H1 (cell line): ENCODE results near the gene VIPR1. TPM values are rescaled to one million over a fixed set of nuclear protein-coding genes. Genes with fewer than 3 reads are reported as not detected.

Source experiments
- CTCF ChIA-PET: fragments of 300-600 bp; sonication (Branson Sonifier 250); formaldehyde crosslinking; loops from one replicate; lab custom pipeline; 2021; ENCODE audit not compliant: partially characterized antibody; lab: Charles Lee
- POLR2A ChIA-PET: fragments of 300-600 bp; sonication (Branson Sonifier 250); formaldehyde crosslinking; loops from one replicate; lab custom pipeline; 2021; ENCODE audit warnings: inconsistent platforms; ENCODE audit not compliant: partially characterized antibody; lab: Charles Lee
- DNase-seq, 2 experiments: peaks; one replicate each; pipeline versions ENCODE4 v3.0.0 to v3.0.0-alpha.2; 2010 to 2022; ENCODE audit warnings: low spot score in 2 of 2, low read depth in 1 of 2, mixed read lengths in 1 of 2
- FAIRE-seq: peaks from 2 replicates; lab custom pipeline; 2011; peaks lifted over from hg19 to GRCh38; lab: Jason Lieb, UNC
- H2AFZ ChIP-seq: 2 replicates; pipeline ENCODE4 v1.8.1; 2012; ENCODE audit warnings: low read length, inconsistent platforms
- H2AK5ac ChIP-seq: 2 replicates; pipeline ENCODE4 v1.6.1; 2013; ENCODE audit warnings: low read depth, low read length
- H2BK120ac ChIP-seq: replicated peaks from 2 replicates; pipeline ENCODE3; 2013; ENCODE audit warnings: low read depth, low read length, inconsistent platforms
- H2BK12ac ChIP-seq: 2 replicates; pipeline ENCODE4 v1.6.1; 2013; ENCODE audit warnings: low read depth, low read length
- H2BK15ac ChIP-seq: 2 replicates; pipeline ENCODE4 v1.6.1; 2013; ENCODE audit warnings: low read length
- H2BK20ac ChIP-seq: 2 replicates; pipeline ENCODE4 v1.6.1; 2013; ENCODE audit warnings: low read length
- H2BK5ac ChIP-seq: 2 replicates; pipeline ENCODE4 v1.6.1; 2013; ENCODE audit warnings: low read depth, low read length
- H3K14ac ChIP-seq: 2 replicates; pipeline ENCODE4 v1.6.1; 2013; ENCODE audit warnings: inconsistent platforms; ENCODE audit not compliant: insufficient read length
- H3K18ac ChIP-seq: 2 replicates; pipeline ENCODE4 v1.6.1; 2013; ENCODE audit warnings: low read length; ENCODE audit errors: extremely low read depth
- H3K23ac ChIP-seq: 2 replicates; pipeline ENCODE4 v1.6.1; 2013; ENCODE audit warnings: inconsistent platforms; ENCODE audit not compliant: insufficient read length
- H3K23me2 ChIP-seq: 2 replicates; pipeline ENCODE4 v1.6.1; 2013; ENCODE audit warnings: low read depth, low read length
- H3K27ac ChIP-seq: 2 replicates; pipeline ENCODE4 v1.6.1; 2011; ENCODE audit warnings: low read depth, low read length, inconsistent platforms
- H3K27me3 ChIP-seq, 4 experiments: replicated peaks in 1 of 4; 1 replicate in 1 of 4; 2 replicates in 3 of 4; pipeline versions ENCODE4 v1.6.1 to v1.8.1; 2011 to 2013; ENCODE audit warnings: low read length in 3 of 4, mild to moderate bottlenecking in 3 of 4, inconsistent platforms in 2 of 4, mixed read lengths in 2 of 4, moderate library complexity in 1 of 4; ENCODE audit not compliant: control insufficient read depth in 3 of 4, insufficient read depth in 3 of 4; ENCODE audit errors: extremely low read depth in 1 of 4
- H3K36me3 ChIP-seq, 4 experiments: 2 replicates each; pipeline versions ENCODE4 v1.6.1 to v1.8.1; 2011 to 2013; ENCODE audit warnings: mild to moderate bottlenecking in 4 of 4, low read length in 3 of 4, moderate library complexity in 2 of 4, control low read depth in 1 of 4, inconsistent platforms in 1 of 4; ENCODE audit not compliant: insufficient read depth in 4 of 4, control insufficient read depth in 2 of 4
- H3K4ac ChIP-seq: replicated peaks from 2 replicates; pipeline ENCODE3; 2013; ENCODE audit warnings: low read length, low read depth, mixed read lengths, inconsistent platforms; ENCODE audit not compliant: insufficient read length
- H3K4me1 ChIP-seq, 4 experiments: replicated peaks in 1 of 4; 1 replicate in 1 of 4; 2 replicates in 3 of 4; pipeline versions ENCODE4 v1.6.1 to v1.8.1; 2011 to 2013; ENCODE audit warnings: low read length in 3 of 4, inconsistent platforms in 2 of 4, mixed read lengths in 1 of 4; ENCODE audit not compliant: insufficient read depth in 4 of 4, control insufficient read depth in 3 of 4
- H3K4me2 ChIP-seq, 2 experiments: 2 replicates each; pipeline versions ENCODE4 v1.6.1 to v1.8.1; 2011 to 2013; ENCODE audit warnings: low read depth in 2 of 2, low read length in 2 of 2, control low read depth in 1 of 2, inconsistent platforms in 1 of 2, mild to moderate bottlenecking in 1 of 2; ENCODE audit not compliant: insufficient read depth in 1 of 2
- H3K4me3 ChIP-seq, 4 experiments: fragments of 200-600, 300-600 bp in 1 of 4; sonication (generic), shearing (Covaris generic), sonication (Bioruptor Twin) in 1 of 4; 2 replicates each; pipeline versions ENCODE4 v1.5.1 to v1.8.1; 2011 to 2016; ENCODE audit warnings: low read length in 4 of 4, low read depth in 3 of 4, control low read depth in 2 of 4, inconsistent platforms in 2 of 4, mild to moderate bottlenecking in 2 of 4, mixed read lengths in 1 of 4, moderate library complexity in 1 of 4; ENCODE audit not compliant: insufficient read depth in 2 of 4; ENCODE audit errors: extremely low read depth in 1 of 4
- H3K56ac ChIP-seq: replicated peaks from 2 replicates; pipeline ENCODE3; 2013; ENCODE audit warnings: low read depth, mild to moderate bottlenecking, mixed read lengths, low read length, inconsistent platforms; ENCODE audit not compliant: insufficient read length
- H3K79me1 ChIP-seq: 2 replicates; pipeline ENCODE4 v1.6.1; 2013; ENCODE audit warnings: low read depth, low read length, control low read depth
- H3K79me2 ChIP-seq, 2 experiments: 2 replicates each; pipeline versions ENCODE4 v1.6.1 to v1.8.1; 2012 to 2013; ENCODE audit warnings: low read length in 2 of 2, mild to moderate bottlenecking in 2 of 2, inconsistent platforms in 1 of 2; ENCODE audit not compliant: insufficient read depth in 2 of 2, control insufficient read depth in 1 of 2
- H3K9ac ChIP-seq, 4 experiments: replicated peaks in 1 of 4; 1 replicate in 1 of 4; 2 replicates in 3 of 4; pipeline versions ENCODE4 v1.6.1 to v1.8.1; 2011 to 2013; ENCODE audit warnings: low read depth in 3 of 4, low read length in 3 of 4, control low read depth in 2 of 4, mild to moderate bottlenecking in 2 of 4, moderate library complexity in 2 of 4, inconsistent platforms in 1 of 4; ENCODE audit errors: extremely low read depth in 1 of 4
- H3K9me3 ChIP-seq, 2 experiments: 2 replicates each; pipeline versions ENCODE4 v1.6.1 to v1.8.1; 2012 to 2013; ENCODE audit warnings: mild to moderate bottlenecking in 2 of 2, moderate library complexity in 2 of 2, control low read depth in 1 of 2, inconsistent platforms in 1 of 2, low read depth in 1 of 2, low read length in 1 of 2, mixed read lengths in 1 of 2; ENCODE audit not compliant: insufficient read depth in 2 of 2
- H4K20me1 ChIP-seq, 2 experiments: replicated peaks in 1 of 2; 2 replicates each; pipeline versions ENCODE3 to v1.8.1; 2011 to 2013; ENCODE audit warnings: inconsistent platforms in 2 of 2, low read length in 2 of 2, mild to moderate bottlenecking in 1 of 2; ENCODE audit not compliant: insufficient read depth in 2 of 2, control insufficient read depth in 1 of 2
- H4K5ac ChIP-seq: 2 replicates; pipeline ENCODE4 v1.6.1; 2013; ENCODE audit warnings: low read length, low read depth, mixed read lengths, inconsistent platforms; ENCODE audit not compliant: insufficient read length
- H4K8ac ChIP-seq: 2 replicates; pipeline ENCODE4 v1.8.0; 2013; ENCODE audit warnings: mild to moderate bottlenecking, moderate library complexity, low read length, inconsistent platforms; ENCODE audit not compliant: insufficient read depth; ENCODE audit errors: extremely low read depth
- H4K91ac ChIP-seq: replicated peaks from 2 replicates; pipeline ENCODE3; 2013; ENCODE audit warnings: low read length, mixed read lengths, inconsistent platforms; ENCODE audit not compliant: insufficient read length
- CBX8 ChIP-seq: fragments of 300-800, 300-1000 bp; sonication (generic); IDR thresholded peaks from 2 replicates; pipeline ENCODE4 v1.7.1; 2016; ENCODE audit warnings: low read depth, low read length, borderline replicate concordance
- POLR2AphosphoS5 ChIP-seq: IDR thresholded peaks from 2 replicates; pipeline ENCODE4 v1.6.1; 2011; ENCODE audit warnings: low read depth, low read length
- WGBS, 2 experiments: shearing (Covaris generic) in 1 of 2; methylation state at CpG; one replicate each; pipeline versions ENCODE4 v1.1.6 to v1.1.7; 2013 to 2015; ENCODE audit warnings: low lambda C conversion rate in 2 of 2, mixed read lengths in 2 of 2, inconsistent platforms in 1 of 2, low coverage in 1 of 2, missing lambda C conversion rate in 1 of 2; ENCODE audit not compliant: insufficient replicate concordance in 2 of 2, insufficient coverage in 1 of 2, insufficient read length in 1 of 2; ENCODE audit errors: extremely low coverage in 1 of 2, missing lambda C conversion rate in 1 of 2; 5-methylcytosine and 5-hydroxymethylcytosine counted together
- polyA plus RNA-seq, 7 experiments: library from polyadenylated mRNA; depleted of rRNA in 3 of 7; stranded (reverse) in 5 of 7; unstranded in 2 of 7; fragments of >200 nt in 5 of 7; fragments of 200-250 nt in 2 of 7; gene quantifications; 1 replicate in 5 of 7; 2 replicates in 1 of 7; 4 replicates in 1 of 7; pipeline versions ENCODE4 v1.2.1 to v1.2.3, GENCODE V29; 2011 to 2013; ENCODE audit warnings: missing spikeins in 2 of 7, mixed read lengths in 2 of 7
- total RNA-seq: library from RNA; stranded (reverse); fragmentation: NEBNext Ultra II Directional; extraction: Animal tissue kit (Norgen Biotek cat#: 25700); gene quantifications from 2 replicates; pipeline ENCODE4 v1.2.1, GENCODE V29; 2021
- TF ChIP-seq, protein P1 (sequence below): IDR thresholded peaks from 2 replicates; pipeline ENCODE4 v1.6.1; 2011; ENCODE audit warnings: low read length, improper control_type of control experiment
- TF ChIP-seq, protein P2 (sequence below): IDR thresholded peaks from 2 replicates; pipeline ENCODE4 v1.6.1; 2011; ENCODE audit warnings: low read depth, mild to moderate bottlenecking, low read length; ENCODE audit not compliant: insufficient read depth

VIPR1 gene
- total and polyA plus RNA-seq, 2 of the 8 experiments (the other 6 are each of a cell fraction or from before 2014, with no cell fraction given), result 7.8 to 10.1 TPM

DNA sequence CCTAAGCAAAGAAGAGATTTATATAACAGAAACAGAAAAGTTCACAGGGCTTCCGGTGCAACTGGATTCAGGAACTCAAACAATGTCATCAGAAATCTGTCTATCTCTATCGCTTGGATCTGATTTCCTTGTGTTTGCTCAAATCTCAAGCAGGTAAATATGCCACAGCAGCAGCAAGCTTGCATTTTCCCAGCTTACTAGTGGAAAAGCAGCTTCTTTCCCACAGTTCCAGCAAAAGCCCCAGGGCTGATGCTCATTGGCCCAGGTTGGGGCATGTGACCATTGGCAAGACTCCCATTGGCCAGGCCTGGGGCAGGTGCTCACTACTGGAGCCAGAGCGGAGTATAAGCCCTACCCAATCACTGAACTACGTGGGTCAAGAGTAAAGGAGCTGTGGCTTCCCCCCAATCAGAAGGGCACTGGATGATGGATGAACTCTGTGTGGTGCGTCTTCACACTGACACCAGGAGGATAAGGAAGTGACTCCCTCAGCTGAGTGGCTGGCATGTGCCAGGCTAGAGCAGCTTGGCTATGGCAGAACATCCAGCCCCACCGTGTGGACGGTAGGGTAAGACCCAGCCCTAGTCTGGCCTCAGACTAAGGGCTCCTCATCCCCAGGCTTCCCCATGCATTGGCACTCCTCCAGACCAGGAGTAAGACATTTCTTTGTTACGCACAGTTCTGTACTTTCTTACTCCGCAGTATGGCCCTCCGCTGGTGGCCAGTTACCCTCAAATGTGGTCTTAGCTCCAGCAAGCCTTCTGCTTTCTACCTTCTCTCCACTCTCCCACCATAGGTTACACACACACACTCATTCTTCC lies 13.1 kb upstream of the VIPR1 start:
- Histone ChIP-seq H3K79me2 (no peaks in the 10 kb centered on the region), H4K5ac (no peak overlapping the region), H3K56ac (no peak overlapping the region), H3K4ac (no peak overlapping the region), H3K27me3 (no peaks in the 10 kb centered on the region), H4K8ac (no peak overlapping the region), H2BK20ac (no peak overlapping the region), H3K23ac (no peak overlapping the region), H2BK120ac (no peak overlapping the region), H2BK12ac (no peak overlapping the region), H3K79me1 (no peaks in the 10 kb centered on the region), H3K14ac (no peak overlapping the region), H2BK15ac (0 out of 2 replicates have a peak overlapping the region, but pooled peaks have one; percentile 46), H2AK5ac (no peak overlapping the region), H3K9me3 (no peaks in the 10 kb centered on the region), H3K9ac (no peak overlapping the region), H3K4me3 (no peak overlapping the region), H3K4me2 (no peak overlapping the region), H4K20me1 (no peaks in the 10 kb centered on the region), H3K23me2 (no peaks in the 10 kb centered on the region)
- POLR2A ChIA-PET, result interaction anchor here (0.7 to 1.2 kb wide), 3 partner anchors 9 to 49 kb away, joined by 3 read pairs; partner anchors contain the start of gene VIPR1
- CTCF ChIA-PET, result interaction anchor here (0.6 to 2.4 kb wide), 6 partner anchors 12 to 112 kb away, joined by 3 to 8 read pairs (median 4); partner anchors contain the start of gene VIPR1
- DNase-seq (peak in 1 of 2 experiments; percentile 41), FAIRE-seq (no peak)
- 96% methylated on average over 10 of the region's 10 CpGs; no CpG with 5 or more reads in 1 of the 2 experiments for WGBS, 2 experiments
- TF ChIP-seq CBX8 (no peak), POLR2AphosphoS5 (no peak)
- TF ChIP-seq, protein P1, sequence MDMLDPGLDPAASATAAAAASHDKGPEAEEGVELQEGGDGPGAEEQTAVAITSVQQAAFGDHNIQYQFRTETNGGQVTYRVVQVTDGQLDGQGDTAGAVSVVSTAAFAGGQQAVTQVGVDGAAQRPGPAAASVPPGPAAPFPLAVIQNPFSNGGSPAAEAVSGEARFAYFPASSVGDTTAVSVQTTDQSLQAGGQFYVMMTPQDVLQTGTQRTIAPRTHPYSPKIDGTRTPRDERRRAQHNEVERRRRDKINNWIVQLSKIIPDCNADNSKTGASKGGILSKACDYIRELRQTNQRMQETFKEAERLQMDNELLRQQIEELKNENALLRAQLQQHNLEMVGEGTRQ, result peak; percentile 42; the same call in 1 of the 2 replicates
- TF ChIP-seq, protein P2, sequence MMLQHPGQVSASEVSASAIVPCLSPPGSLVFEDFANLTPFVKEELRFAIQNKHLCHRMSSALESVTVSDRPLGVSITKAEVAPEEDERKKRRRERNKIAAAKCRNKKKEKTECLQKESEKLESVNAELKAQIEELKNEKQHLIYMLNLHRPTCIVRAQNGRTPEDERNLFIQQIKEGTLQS, result 0 out of 2 replicates have a peak, but pooled peaks have one; percentile 27
- TF ChIP-seq, all 59 proteins: peak for 2
- Histone ChIP-seq H4K91ac (no peak overlapping the region), H2AFZ (no peak overlapping the region), H3K4me1 (no peaks in the 10 kb centered on the region; a peak in 1 of 7 replicates), H3K36me3 (no peaks in the 10 kb centered on the region), H3K18ac (no peak overlapping the region), H3K27ac (no peak overlapping the region), H2BK5ac (peak overlapping the region; percentile 30; the same call in 1 of the 2 replicates)
